ENCODE measurements around the gene PRSS36.
"Not testable (repeated sequence)": the region's sequence is repeated elsewhere in the genome, so short reads cannot be mapped to it uniquely, and the experiment has no call there.

Gene PRSS36

GRCh38 chr16:31141489-31142108 is 8.3 kb downstream of the PRSS36 start:
- DNase-seq = no peak

GRCh38 chr16:31141071-31141469 is 8.8 kb downstream of the PRSS36 start:
- not testable (repeated sequence) for DNase-seq

- no peak for DNase-seq
These were observed 11.0 kb downstream of the PRSS36 start for GRCh38 chr16:31138621-31139578.

- DNase-seq = not testable (repeated sequence)
These were observed 12.9 kb downstream of the PRSS36 start for GRCh38 chr16:31136822-31137499.

GRCh38 chr16:31136287-31136662 is 13.6 kb downstream of the PRSS36 start:
- no peak for DNase-seq

- no peak for DNase-seq
These were observed 14.2 kb downstream of the PRSS36 start, which contains the start of gene PRSS8 for GRCh38 chr16:31135535-31136286. Gene PRSS8 (minus strand): TSS chr16:31135727. CDS start chr16:31135498, 229 bp downstream.

GRCh38 chr16:31134625-31135534 is 15.0 kb downstream of the PRSS36 start:
- peak; percentile 91 for DNase-seq

GRCh38 chr16:31134091-31134571 is 15.7 kb downstream of the PRSS36 start:
- DNase-seq = no peak

GRCh38 chr16:31133046-31133501 is 16.8 kb downstream of the PRSS36 start:
- no peak for DNase-seq

GRCh38 chr16:31132303-31132979 is 17.4 kb downstream of the PRSS36 start:
- DNase-seq = no peak

- DNase-seq = no peak
These were observed 18.0 kb downstream of the PRSS36 start for GRCh38 chr16:31131841-31132271.

GRCh38 chr16:31131416-31131815 is 18.4 kb downstream of the PRSS36 start:
- DNase-seq = no peak

- no peak for DNase-seq
These were observed 19.0 kb downstream of the PRSS36 start for GRCh38 chr16:31130899-31131298.

- no peak for DNase-seq
These were observed 19.5 kb downstream of the PRSS36 start for GRCh38 chr16:31130336-31130891.

GRCh38 chr16:31129568-31130335 is 20.1 kb downstream of the PRSS36 start:
- no peak for DNase-seq

- no peak for DNase-seq
These were observed 20.9 kb downstream of the PRSS36 start for GRCh38 chr16:31128711-31129567.

- no peak for DNase-seq
These were observed 22.7 kb downstream of the PRSS36 start for GRCh38 chr16:31127182-31127581.

- DNase-seq = no peak
These were observed 24.0 kb downstream of the PRSS36 start for GRCh38 chr16:31125844-31126243.

- no peak for DNase-seq
These were observed 29.7 kb downstream of the PRSS36 start for GRCh38 chr16:31120129-31120528.

Measured in NCI-H2171 (cell line).